Measurements from ENCODE around the gene TTC39B. TPM values are rescaled to one million over a fixed set of nuclear protein-coding genes. Genes with fewer than 3 reads are reported as not detected.

Gene TTC39B
- total RNA-seq, 1 donor from 2014 or later, result 4.1 TPM

DNA sequence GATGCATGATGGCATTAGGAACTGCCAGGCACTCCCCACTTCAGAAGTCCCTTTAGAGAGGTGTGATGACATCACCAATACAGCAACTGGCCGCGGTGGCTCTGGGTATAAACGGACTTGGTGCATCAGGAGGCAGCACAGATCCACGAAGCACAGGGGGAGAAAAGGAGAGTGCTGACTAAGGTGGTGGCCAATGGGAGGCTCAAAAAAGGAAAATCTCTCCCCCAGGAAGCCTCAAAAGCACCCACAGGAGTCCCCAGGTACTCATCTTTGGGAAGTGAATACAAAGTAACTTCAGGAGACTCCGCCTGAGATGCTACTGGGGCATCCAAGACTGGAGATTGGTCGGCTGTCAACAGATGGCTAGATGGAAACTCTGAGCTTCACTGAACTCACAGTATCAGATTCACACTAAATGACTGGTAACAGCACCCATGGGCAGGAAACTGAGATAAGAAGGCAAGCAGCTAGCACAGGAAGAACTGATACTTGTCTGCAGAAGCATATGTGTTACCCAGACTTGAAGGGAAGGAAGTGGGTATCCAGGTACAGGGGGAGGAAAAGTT lies 7.6 kb downstream of the TTC39B start:
- Mint-ChIP-seq H3K27ac (no peak overlapping the region), H3K36me3 (peaks cover 11% of the 10 kb centered on the region), H3K4me1 (peaks cover 11% of the 10 kb centered on the region), H3K27me3 (ENCODE audit: insufficient read depth, low read depth) (peaks cover 5% of the 10 kb centered on the region), H3K4me3 (no peak overlapping the region), H3K9me3 (peaks cover 13% of the 10 kb centered on the region)
- no peaks in the 10 kb centered on the region for H3K27me3 ChIP-seq
- no peak overlapping the region for H3K27ac ChIP-seq
- no peak overlapping the region for H3K9ac ChIP-seq
- H4K20me1 ChIP-seq (ENCODE audit: low read depth), result no peaks in the 10 kb centered on the region
- no peak for DNase-seq (ENCODE audit: low spot score)
- no peak overlapping the region for H3K4me2 ChIP-seq
- no peaks in the 10 kb centered on the region for H3K4me1 ChIP-seq
- TF ChIP-seq, protein P1, sequence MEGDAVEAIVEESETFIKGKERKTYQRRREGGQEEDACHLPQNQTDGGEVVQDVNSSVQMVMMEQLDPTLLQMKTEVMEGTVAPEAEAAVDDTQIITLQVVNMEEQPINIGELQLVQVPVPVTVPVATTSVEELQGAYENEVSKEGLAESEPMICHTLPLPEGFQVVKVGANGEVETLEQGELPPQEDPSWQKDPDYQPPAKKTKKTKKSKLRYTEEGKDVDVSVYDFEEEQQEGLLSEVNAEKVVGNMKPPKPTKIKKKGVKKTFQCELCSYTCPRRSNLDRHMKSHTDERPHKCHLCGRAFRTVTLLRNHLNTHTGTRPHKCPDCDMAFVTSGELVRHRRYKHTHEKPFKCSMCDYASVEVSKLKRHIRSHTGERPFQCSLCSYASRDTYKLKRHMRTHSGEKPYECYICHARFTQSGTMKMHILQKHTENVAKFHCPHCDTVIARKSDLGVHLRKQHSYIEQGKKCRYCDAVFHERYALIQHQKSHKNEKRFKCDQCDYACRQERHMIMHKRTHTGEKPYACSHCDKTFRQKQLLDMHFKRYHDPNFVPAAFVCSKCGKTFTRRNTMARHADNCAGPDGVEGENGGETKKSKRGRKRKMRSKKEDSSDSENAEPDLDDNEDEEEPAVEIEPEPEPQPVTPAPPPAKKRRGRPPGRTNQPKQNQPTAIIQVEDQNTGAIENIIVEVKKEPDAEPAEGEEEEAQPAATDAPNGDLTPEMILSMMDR (IDR thresholded peaks at IDR 0.05), result no peak
- TF ChIP-seq EZH2 (IDR thresholded peaks at IDR 0.05), result no peak
- no peak for TF ChIP-seq EZH2phosphoT487 (IDR thresholded peaks at IDR 0.05)
- H3K9me3 ChIP-seq (ENCODE audit: low read depth), result no peaks in the 10 kb centered on the region
- H3K36me3 ChIP-seq, result no peaks in the 10 kb centered on the region
- no peaks in the 10 kb centered on the region for H3K79me2 ChIP-seq (ENCODE audit: low read depth)
- no peaks in the 10 kb centered on the region for H3F3A ChIP-seq (ENCODE audit: low read depth)
- no peak overlapping the region for H2AFZ ChIP-seq (replicated peaks)
- H3K4me3 ChIP-seq, result no peak overlapping the region

DNA sequence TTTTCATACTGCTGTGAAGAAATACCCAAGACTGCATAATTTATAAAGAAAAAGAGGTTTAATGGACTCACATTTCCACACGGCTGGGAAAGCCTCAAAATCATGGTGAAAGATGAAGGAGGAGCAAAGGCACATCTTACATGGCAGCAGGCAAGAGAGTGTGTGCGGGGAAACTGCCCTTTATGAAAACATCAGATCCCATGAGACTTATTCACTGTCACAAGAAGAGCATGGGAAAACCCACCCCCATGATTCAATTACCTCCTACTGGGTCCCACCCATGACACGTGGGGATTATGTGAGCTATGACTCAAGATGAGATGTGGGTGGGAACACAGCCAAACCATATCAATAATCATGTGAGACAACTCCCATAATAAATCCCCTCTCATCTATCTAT lies 8.7 kb downstream of the TTC39B start:
- H3K4me2 ChIP-seq, result no peak overlapping the region
- no peak overlapping the region for H3K27ac ChIP-seq
- no peak overlapping the region for H2AFZ ChIP-seq (replicated peaks)
- no peak overlapping the region for H3K4me3 Mint-ChIP-seq
- no peaks in the 10 kb centered on the region for H3K36me3 ChIP-seq
- H3F3A ChIP-seq (ENCODE audit: low read depth), result no peaks in the 10 kb centered on the region
- peaks cover 5% of the 10 kb centered on the region for H3K27me3 Mint-ChIP-seq (ENCODE audit: insufficient read depth, low read depth)
- DNase-seq (ENCODE audit: low spot score), result no peak
- peaks cover 11% of the 10 kb centered on the region for H3K36me3 Mint-ChIP-seq
- H3K79me2 ChIP-seq (ENCODE audit: low read depth), result no peaks in the 10 kb centered on the region
- no peaks in the 10 kb centered on the region for H3K9me3 ChIP-seq (ENCODE audit: low read depth)
- no peak overlapping the region for H3K9ac ChIP-seq
- TF ChIP-seq EZH2 (IDR thresholded peaks at IDR 0.05), result no peak
- H3K9me3 Mint-ChIP-seq, result peaks cover 13% of the 10 kb centered on the region
- H3K27ac Mint-ChIP-seq, result no peak overlapping the region
- no peaks in the 10 kb centered on the region for H3K4me1 ChIP-seq
- H3K4me1 Mint-ChIP-seq, result peaks cover 18% of the 10 kb centered on the region
- no peaks in the 10 kb centered on the region for H3K27me3 ChIP-seq
- H4K20me1 ChIP-seq (ENCODE audit: low read depth), result no peaks in the 10 kb centered on the region
- H3K4me3 ChIP-seq, result no peak overlapping the region

DNA sequence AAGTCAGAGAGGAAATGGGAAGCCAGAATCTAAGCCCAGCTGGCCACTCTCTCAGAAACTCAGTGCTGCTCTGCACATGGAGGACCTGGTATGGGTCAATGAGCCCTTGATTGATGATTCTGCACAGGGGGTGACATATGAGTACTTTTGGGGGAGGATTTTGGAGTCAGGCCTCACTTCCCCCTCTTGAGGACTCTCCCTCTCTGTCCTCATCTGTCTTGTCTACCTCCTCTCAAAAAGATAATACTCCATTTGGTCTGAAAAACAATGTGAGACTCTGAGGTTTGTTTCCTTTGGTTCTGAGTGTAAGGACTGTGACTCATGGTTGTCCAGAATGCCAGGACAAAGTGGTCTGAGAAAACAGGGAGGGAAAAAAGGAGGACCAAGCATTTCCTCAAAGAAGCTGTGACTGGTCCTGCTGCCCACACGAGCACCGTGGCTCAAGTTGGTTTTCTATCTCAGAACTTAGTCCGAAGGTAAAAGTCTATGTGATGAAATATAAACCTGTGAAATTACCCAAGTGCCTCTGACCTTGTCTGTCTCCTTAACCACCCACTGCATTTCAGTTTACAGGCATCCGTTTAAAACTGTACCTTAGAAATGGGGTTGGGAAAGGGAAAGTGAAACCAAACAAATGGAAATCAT lies 11.1 kb downstream of the TTC39B start:
- H3K9me3 ChIP-seq (ENCODE audit: low read depth), result no peaks in the 10 kb centered on the region
- no peaks in the 10 kb centered on the region for H3K36me3 ChIP-seq
- H3K79me2 ChIP-seq (ENCODE audit: low read depth), result no peaks in the 10 kb centered on the region
- no peaks in the 10 kb centered on the region for H3K27me3 ChIP-seq
- no peak overlapping the region for H3K4me2 ChIP-seq
- H3K4me1 ChIP-seq, result no peaks in the 10 kb centered on the region
- no peak overlapping the region for H3K27ac Mint-ChIP-seq
- H3K27me3 Mint-ChIP-seq (ENCODE audit: insufficient read depth, low read depth), result peaks cover 5% of the 10 kb centered on the region
- H2AFZ ChIP-seq (replicated peaks), result no peak overlapping the region
- no peaks in the 10 kb centered on the region for H3F3A ChIP-seq (ENCODE audit: low read depth)
- no peak overlapping the region for H3K27ac ChIP-seq
- TF ChIP-seq EZH2phosphoT487 (IDR thresholded peaks at IDR 0.05), result no peak
- TF ChIP-seq, protein P1 (IDR thresholded peaks at IDR 0.05), result no peak
- TF ChIP-seq EZH2 (IDR thresholded peaks at IDR 0.05), result no peak
- H3K36me3 Mint-ChIP-seq, result peaks cover 12% of the 10 kb centered on the region
- no peak overlapping the region for H3K4me3 Mint-ChIP-seq
- no peak overlapping the region for H3K4me3 ChIP-seq
- H3K9me3 Mint-ChIP-seq, result peaks cover 13% of the 10 kb centered on the region
- no peak for DNase-seq (ENCODE audit: low spot score)
- H3K4me1 Mint-ChIP-seq, result peaks cover 18% of the 10 kb centered on the region
- H3K9ac ChIP-seq, result no peak overlapping the region
- no peaks in the 10 kb centered on the region for H4K20me1 ChIP-seq (ENCODE audit: low read depth)

DNA sequence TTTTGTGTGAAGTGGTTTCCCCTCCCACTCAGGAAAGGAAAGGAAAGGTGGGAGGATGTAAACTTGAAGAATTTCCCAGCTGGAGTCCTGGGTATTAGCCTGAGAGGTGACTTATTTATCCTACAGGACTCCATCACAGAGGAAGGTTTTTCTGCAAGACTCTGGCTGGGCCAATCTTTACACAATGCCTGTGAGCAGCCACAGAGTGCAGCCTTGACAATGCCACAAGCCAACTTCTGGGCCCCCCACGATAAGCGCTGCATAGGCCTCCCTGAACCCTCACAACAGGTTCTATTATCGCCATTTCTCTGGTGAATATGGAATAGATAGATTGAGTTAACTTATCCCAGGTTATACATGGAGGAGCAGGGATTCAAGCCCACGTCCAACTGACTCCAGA lies 12.4 kb downstream of the TTC39B start:
- H3K27ac Mint-ChIP-seq, result peak overlapping the region; percentile 51
- no peak overlapping the region for H3K4me3 Mint-ChIP-seq
- Histone ChIP-seq H3K27ac (no peak overlapping the region), H3K9ac (no peak overlapping the region), H3K9me3 (ENCODE audit: low read depth) (no peaks in the 10 kb centered on the region), H3F3A (ENCODE audit: low read depth) (peaks cover 3% of the 10 kb centered on the region), H3K36me3 (no peaks in the 10 kb centered on the region), H3K4me2 (no peak overlapping the region), H3K4me3 (no peak overlapping the region), H3K4me1 (peaks cover 11% of the 10 kb centered on the region), H3K27me3 (no peaks in the 10 kb centered on the region), H3K79me2 (ENCODE audit: low read depth) (no peaks in the 10 kb centered on the region), H2AFZ (replicated peaks) (no peak overlapping the region), H4K20me1 (ENCODE audit: low read depth) (no peaks in the 10 kb centered on the region)
- peaks cover 13% of the 10 kb centered on the region for H3K9me3 Mint-ChIP-seq
- peaks cover 5% of the 10 kb centered on the region for H3K27me3 Mint-ChIP-seq (ENCODE audit: insufficient read depth, low read depth)
- peaks cover 18% of the 10 kb centered on the region for H3K4me1 Mint-ChIP-seq
- DNase-seq (ENCODE audit: low spot score), result no peak
- H3K36me3 Mint-ChIP-seq, result peaks cover 12% of the 10 kb centered on the region
- no peak for TF ChIP-seq EZH2 (IDR thresholded peaks at IDR 0.05)
- TF ChIP-seq, protein P1 (IDR thresholded peaks at IDR 0.05), result no peak
- no peak for TF ChIP-seq EZH2phosphoT487 (IDR thresholded peaks at IDR 0.05)

Data from neural progenitor cell (in vitro differentiated cells).